GM19455 (cell line): ENCODE results near the gene FAM3A.
A peak's percentile ranks its signal among the peaks of the same experiment; 100 is the strongest.
"Not testable (repeated sequence)": the region's sequence is repeated elsewhere in the genome, so short reads cannot be mapped to it uniquely, and the experiment has no call there.

Source experiments
- ATAC-seq: cut with Tn5 transposase; IDR thresholded peaks from one replicate; pipeline ENCODE4 v1.9.1; 2021; ENCODE audit not compliant: unreplicated experiment

The FAM3A gene

GRCh38 chrX:154505734-154506133 lies 10.3 kb downstream of the FAM3A start:
- no peak for ATAC-seq

- ATAC-seq: no peak
These were observed 13.0 kb downstream of the FAM3A start for GRCh38 chrX:154502989-154503388.

- no peak for ATAC-seq
These were observed 13.9 kb downstream of the FAM3A start for GRCh38 chrX:154502098-154502497.

DNA sequence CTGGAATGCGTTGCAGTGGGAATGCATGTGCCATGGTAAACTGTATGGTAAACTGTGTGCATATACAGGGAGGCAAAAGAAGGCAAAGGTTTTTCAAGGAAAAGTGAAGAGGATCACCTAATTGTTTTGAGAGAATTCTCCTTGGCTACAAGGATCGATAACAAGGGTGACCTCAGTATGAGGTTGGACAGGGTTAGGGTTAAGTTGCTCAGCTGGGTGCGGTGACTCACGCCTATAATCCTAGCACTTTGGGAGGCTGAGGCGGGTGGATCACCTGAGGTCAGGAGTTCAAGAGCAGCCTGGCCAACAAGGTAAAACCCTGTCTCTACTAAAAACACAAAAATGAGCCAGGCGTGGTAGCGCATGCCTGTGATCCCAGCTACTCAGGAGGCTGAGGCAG lies 14.6 kb downstream of the FAM3A start:
- not testable (repeated sequence) for ATAC-seq

GRCh38 chrX:154496591-154497137 lies 19.4 kb downstream of the FAM3A start:
- not testable (repeated sequence) for ATAC-seq

GRCh38 chrX:154495472-154495922 lies 20.5 kb downstream of the FAM3A start:
- ATAC-seq: no peak

GRCh38 chrX:154494715-154495114 lies 21.3 kb downstream of the FAM3A start:
- no peak for ATAC-seq

DNA sequence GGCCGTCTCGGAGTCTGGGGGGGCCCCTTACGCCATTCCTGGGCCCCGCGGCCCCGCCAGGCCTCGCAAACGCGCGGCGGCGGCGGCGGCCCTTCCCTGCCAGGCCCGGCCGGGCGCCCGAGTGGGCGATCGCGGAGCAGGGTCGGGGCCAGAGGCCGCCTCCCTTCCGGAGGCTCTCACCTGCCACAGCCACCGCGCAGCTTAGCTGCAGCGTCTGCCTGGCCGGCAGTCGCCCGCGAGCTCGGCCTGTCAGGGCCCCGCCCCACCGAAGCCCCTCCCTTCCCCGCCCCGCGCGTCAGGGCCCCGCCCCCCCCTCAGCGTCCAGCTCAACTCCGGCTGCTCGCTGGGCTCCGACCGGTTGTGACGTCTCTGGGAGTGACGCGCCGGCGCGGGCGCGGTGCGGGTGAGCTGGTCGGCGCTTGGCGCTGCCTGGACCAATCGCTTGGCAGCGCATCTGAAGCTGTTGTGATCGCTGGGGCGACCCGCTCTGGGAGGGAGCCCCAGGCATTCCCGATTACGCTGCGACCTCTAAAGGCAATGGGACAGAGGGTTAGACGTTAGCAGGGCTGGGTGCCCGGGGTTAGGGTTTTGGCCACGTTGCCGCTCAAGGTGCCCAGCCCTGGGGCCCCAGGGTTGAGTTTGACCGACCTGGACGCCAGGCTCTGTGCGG lies 25.5 kb downstream of the FAM3A start, which contains the start of gene SLC10A3:
Gene SLC10A3 (minus strand): TSS at position 216 of the 670 bp plus-strand sequence. CDS start 1,689 bp downstream, outside the sequence.
- peak; percentile 75 for ATAC-seq

GRCh38 chrX:154490021-154490413 lies 26.0 kb downstream of the FAM3A start:
- peak; percentile 29 for ATAC-seq

GRCh38 chrX:154489182-154489581 lies 26.9 kb downstream of the FAM3A start:
- no peak for ATAC-seq

- ATAC-seq: no peak
These were observed 27.5 kb downstream of the FAM3A start for GRCh38 chrX:154488336-154489075.

- ATAC-seq: no peak
These were observed 28.3 kb downstream of the FAM3A start for GRCh38 chrX:154487518-154488290.

- ATAC-seq: peak; percentile 33
These were observed 29.4 kb downstream of the FAM3A start, which contains the start of gene UBL4A for GRCh38 chrX:154486396-154487207. UBL4A (minus strand) TSS chrX:154486615; CDS start chrX:154486584, 31 bp downstream.

DNA sequence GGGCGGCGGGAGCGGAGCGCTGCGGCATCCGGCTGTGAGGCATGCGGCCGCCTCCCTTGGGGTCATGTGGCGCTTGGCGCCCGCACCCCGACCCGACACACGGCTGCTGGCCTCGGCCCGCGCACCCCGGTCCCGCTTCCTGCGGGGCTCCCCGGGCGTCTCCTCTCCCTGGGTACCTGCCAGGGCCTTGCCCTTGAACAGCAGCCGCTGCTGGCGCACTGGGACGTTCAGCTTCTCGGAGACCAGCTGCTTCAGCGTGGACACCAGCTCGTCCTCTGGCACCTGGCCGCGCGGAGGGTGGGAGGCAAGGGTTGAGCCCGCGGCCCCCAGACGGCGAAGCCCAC lies 30.0 kb downstream of the FAM3A start:
- ATAC-seq: no peak

- ATAC-seq: no peak
These were observed 30.6 kb downstream of the FAM3A start for GRCh38 chrX:154485150-154486051.

GRCh38 chrX:154484255-154485149 lies 31.5 kb downstream of the FAM3A start:
- no peak for ATAC-seq

DNA sequence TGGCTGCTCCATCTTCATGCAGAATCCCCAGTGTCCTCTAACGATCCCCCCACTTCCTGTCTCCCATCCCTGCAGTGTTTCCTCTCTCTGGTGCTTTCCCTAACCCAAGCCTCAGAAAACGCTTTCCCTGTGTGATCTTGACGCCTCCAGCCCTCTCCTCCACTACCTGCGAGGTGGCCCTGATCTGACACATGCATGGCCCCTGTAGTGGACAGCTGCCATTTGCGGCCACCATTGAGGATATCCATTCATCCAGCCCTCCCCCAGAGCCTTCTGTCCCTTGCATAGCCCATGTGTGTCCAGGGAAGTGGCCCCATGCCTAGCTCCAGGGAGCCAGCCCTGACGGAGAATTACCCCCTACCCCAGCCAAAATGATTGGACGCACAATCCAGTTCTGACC lies 32.7 kb downstream of the FAM3A start:
- no peak for ATAC-seq

DNA sequence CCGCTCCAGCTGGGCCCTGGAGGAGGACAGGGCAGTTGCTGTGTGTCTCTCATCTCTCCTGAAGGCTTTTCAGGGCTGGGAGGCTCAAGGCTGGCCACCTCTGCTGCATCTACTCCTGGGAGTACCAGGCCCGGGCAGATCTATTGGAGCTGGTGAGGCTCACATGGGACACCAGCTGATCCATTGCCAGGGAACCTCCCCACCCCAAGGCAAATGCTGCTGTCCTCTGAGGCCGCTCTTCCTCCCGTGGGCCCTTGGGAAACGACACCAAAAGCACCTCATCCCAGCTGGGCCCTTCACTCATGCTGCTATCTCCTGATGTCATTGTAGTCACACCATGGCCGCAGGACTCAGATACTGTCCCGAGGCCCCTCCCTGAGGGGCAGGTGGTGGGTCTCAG lies 33.2 kb downstream of the FAM3A start:
- ATAC-seq: no peak
